Germinal center (tissue), 1 donor: ENCODE measurements around the gene C19orf67.

Experiments used
- DNase-seq: peaks from one replicate; pipeline ENCODE4 v3.0.0; 2012; ENCODE audit warnings: mixed read lengths, low spot score

The C19orf67 gene

GRCh38 chr19:14085309-14085995 is at the start of gene C19orf67:
C19orf67 (minus strand) TSS chr19:14085783; CDS start chr19:14085627, 156 bp downstream.
- no peak for DNase-seq

DNA sequence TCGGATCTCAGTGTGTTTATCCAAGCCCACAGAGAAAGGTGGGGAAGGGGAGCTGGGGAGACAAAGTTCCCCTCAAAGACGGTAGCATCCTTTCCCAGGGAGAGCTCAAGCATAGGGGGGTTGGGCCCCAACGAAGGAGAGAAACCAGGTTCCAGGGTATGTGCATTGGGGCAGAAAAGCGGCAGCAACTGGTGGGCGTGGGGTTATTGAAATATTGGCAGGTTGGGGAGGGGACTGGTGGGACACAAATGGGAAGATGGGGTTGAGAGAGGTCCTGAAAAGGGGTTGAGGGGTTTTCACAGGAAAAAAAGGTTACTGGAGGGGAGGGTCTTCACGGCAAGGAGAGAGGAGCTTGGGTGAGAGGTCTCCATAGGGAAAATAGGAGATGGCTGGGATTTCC is 49.8 kb upstream of the C19orf67 start:
- no peak for DNase-seq

- DNase-seq, result no peak
Measured at GRCh38 chr19:14127929-14128509, 42.4 kb upstream of the C19orf67 start.

- no peak for DNase-seq
Measured at GRCh38 chr19:14127176-14127575, 41.6 kb upstream of the C19orf67 start.

DNA sequence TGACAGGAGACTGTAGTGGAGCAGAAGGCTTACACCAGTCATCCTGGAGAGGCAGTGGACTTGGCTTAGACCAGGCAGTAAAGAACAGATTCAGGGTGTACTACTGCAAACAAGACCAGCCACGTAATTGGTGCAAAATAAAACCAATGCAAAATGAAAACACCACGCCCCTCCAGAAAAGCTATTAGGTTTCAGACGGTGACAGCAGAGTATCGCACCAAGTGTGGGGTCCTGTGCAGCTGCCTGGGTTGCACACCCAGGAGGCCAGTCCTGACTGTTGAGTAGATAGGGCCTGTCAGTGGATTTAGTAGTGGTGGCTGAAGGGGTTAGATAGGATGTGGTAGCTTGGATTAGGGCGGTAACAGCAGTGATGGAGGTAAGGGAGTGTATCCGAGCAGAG is 37.3 kb upstream of the C19orf67 start:
- DNase-seq, result no peak

DNA sequence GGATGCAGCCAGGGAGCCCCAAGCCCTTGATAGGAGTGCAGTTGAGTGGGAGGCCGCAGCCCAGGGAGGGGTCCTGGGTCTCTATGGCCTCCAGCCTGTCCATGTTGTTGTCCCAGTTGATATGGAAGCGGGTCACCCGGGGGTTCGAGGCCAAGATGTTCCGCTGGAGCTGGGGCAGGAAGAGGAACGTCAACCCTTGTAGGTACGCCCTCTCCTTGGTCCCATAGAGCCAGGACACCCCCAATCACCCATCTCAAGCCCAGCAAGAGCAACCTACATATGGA is 34.9 kb upstream of the C19orf67 start:
- DNase-seq, result no peak

DNA sequence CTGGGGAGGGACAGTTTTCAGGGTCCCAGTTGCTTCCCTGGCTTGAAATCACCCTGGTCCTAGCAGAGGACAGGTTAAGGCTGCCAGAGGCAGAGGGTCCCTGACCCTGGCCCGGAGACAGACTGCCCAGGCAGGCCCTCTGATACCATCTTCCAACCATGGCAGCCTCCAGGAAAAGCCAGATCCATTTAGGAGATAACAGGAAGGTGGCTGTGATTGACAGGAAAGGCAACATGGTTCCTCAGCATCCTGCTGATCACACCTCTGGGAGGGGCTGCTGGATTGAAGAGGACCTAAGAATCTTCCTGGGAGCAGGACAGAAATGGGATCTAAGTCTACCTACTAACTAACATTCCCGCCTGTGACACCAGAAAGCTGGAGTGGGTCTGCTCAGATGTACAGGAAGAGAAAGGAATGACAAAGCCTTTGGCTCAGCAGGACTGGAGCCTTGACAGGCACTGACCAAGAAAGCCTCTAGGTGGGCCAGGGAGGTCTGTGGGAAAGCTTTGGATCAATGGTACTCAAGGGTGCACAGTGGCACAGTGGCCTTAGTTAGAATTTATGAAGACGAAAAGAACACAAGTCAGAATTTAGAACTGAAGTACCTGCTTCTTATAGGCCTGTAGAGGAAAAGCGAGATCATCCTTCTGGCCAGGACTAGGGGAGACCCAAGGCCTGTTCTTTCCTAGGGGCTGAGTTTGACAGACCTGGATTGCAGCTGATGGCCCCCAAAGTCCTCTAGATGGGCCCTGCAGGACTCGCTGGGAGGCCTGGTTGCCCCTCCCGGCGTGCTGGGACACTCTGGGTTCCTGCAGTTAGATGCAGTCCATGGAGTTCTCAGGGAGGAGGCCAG is 34.3 kb upstream of the C19orf67 start:
- DNase-seq, result no peak

- DNase-seq, result no peak
Measured at GRCh38 chr19:14119146-14119545, 33.6 kb upstream of the C19orf67 start.

GRCh38 chr19:14118165-14119051 is 32.8 kb upstream of the C19orf67 start:
- peak; percentile 31 for DNase-seq

- DNase-seq, result peak; percentile 99
Measured at GRCh38 chr19:14117668-14118164, 32.1 kb upstream of the C19orf67 start, which contains the start of gene PRKACA. PRKACA (minus strand) TSS chr19:14117762; CDS start chr19:14117547, 215 bp downstream.

DNA sequence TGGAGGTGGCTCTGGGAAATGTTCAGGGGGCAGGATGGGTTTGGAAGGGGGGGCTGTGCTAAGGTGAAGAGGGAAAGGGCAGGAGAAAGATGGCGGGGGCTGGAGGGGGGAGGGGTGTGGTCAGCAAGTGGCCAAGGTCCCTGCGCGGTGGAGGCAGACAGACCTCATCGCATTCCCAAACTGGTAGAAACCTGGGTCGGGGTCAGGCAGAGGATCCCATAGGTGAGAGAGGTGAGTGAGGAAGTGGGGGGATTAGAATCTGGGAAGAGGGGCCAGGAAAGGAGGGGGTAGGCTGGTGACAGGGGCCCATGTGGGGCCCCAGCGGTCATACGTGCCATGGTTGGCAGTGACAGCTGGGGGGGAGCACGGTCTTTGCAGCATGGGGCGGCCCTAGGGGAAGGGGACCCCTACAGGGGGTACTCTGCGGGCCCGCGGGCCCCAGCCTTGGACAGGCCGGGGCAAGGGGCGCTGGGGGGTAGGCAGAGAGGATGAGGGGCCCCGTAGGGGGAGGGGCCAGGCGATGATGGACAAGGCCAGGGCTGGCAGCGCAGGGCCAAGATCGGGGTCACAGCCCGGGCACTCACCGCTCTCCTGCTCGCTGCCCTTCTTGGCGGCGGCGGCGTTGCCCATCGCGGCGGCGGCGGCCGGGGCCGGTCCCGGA is 31.5 kb upstream of the C19orf67 start:
- DNase-seq, result peak; percentile 24

- no peak for DNase-seq
Measured at GRCh38 chr19:14116525-14116917, 30.9 kb upstream of the C19orf67 start.

- DNase-seq, result no peak
Measured at GRCh38 chr19:14115756-14116155, 30.2 kb upstream of the C19orf67 start.

- DNase-seq, result peak; percentile 54
Measured at GRCh38 chr19:14114854-14115253, 29.3 kb upstream of the C19orf67 start.

- DNase-seq, result no peak
Measured at GRCh38 chr19:14114439-14114838, 28.9 kb upstream of the C19orf67 start.

DNA sequence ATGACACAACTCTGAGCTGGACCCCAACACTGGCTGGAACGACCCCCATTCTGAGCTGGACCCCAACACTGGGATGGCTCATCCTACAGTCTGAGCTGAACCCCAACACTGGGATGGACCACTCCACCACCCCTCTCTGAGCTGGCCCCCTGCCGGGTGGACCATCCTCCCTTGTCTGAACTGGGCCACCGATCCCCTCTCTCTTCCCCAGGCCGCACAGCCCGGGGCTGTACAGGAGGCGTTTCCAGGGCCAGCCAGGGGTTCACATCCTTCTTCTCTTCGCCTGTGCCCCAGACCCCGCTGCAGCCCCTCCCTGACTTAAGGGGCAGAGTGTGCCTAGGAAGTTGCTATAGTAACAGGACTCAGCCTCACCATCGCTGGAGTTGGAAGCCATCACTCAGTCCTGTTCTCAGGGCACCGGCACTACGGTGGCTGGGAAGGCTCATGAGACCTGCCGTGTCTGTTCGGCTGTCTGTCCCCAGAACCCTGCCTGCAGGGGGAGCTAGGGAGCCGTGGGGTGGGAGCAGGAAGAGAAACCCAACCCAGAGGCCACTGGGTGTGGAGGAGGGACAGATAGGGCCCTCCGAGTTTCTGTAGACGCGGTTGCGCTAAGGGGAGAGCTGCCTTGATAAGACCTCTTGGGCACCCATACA is 28.3 kb upstream of the C19orf67 start:
- DNase-seq, result no peak

GRCh38 chr19:14112809-14113385 is 27.3 kb upstream of the C19orf67 start:
- DNase-seq, result no peak

DNA sequence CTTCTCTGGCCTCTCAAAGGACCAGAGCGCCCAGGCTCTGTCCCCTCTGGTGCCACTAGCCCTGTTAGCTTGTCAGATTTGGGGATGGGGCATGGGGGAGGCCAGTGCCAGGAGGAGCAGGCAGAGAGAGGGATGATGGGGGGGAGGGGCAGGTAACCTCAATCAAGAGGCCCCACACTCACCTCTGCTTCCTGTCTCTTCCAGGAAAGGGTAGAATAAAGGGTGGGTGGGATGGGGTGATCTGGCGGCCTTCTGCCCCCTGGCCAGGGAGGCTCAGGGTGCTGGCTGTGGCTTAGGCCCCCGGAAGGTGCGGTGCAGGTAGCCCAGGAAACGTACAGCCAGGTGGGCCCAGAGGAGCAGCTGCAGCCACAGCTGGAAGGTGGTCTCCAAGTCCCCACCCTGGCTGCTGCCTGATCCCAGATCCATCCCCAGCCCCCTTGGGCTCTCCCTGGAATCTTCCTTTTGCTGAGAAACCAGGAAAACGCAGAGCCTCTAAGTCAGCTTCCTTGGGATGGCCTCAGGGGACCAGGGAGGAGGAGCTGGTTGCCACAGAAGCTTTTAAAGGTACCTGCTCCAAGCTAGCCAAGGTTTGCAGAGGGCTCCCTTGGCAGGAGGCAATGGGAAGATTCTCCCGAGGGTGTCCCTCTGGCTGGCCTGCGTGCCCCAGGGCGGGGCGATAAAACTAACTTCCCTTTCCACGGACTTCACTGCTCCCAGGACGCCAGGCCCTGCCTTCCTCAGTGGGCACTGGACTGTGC is 26.6 kb upstream of the C19orf67 start:
- DNase-seq, result no peak

DNA sequence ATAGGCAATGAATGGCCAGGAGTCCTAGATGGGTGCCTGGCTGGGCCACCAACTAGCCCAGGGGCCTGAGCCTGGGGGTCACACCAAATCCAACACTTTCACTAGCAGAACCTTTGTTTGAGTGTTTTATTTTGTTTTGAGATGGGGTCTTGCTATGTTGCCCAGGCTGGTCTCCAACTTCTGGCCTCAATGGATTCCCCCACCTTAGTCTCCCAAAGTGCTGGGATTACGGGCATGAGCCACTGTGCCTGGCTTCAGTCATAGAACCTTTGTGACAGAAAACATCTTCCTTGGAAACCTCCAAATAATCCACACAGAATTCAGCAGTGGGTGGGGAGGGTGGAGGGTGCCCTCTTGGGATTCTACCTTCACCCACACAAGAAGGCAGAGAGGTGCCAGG is 25.9 kb upstream of the C19orf67 start:
- DNase-seq, result no peak

GRCh38 chr19:14110650-14111049 is 25.1 kb upstream of the C19orf67 start:
- no peak for DNase-seq
